RWPE1 (cell line): Measurements from ENCODE around the gene LBR.
"Not testable (repeated sequence)": the region's sequence is repeated elsewhere in the genome, so short reads cannot be mapped to it uniquely, and the experiment has no call there.

Experiments
- CTCF ChIA-PET: fragments of 350-600 bp; sonication (Branson Sonifier 250); formaldehyde crosslinking; extraction: SDS; loops from one replicate; lab custom pipeline; 2021; lab: Yijun Ruan, JAX
- POLR2A ChIA-PET: fragments of 400-600 bp; formaldehyde crosslinking; extraction: SDS; loops from one replicate; lab custom pipeline; 2020; ENCODE audit warnings: antibody characterized with exemption; ENCODE audit not compliant: low non-redundant PET; lab: Yijun Ruan, JAX
- DNase-seq: peaks from one replicate; pipeline ENCODE4 v3.0.0; 2012; ENCODE audit warnings: low spot score
- H3K27ac ChIP-seq: fragments of 450-650 bp; 2 replicates; pipeline ENCODE4 v1.5.1; 2017
- CTCF ChIP-seq: fragments of 450-650 bp; conservative IDR thresholded peaks from 2 replicates; pipeline ENCODE4 v1.5.1; 2017; ENCODE audit warnings: low read depth, mild to moderate bottlenecking

Gene LBR

GRCh38 chr1:225474439-225474985 lies 46.7 kb upstream of the LBR start:
- ChIA-PET CTCF (interaction anchor here (0.5 to 2.4 kb wide), 93 partner anchors 8 to 728 kb away, joined by 3 to 38 read pairs (median 4); partner anchors contain the start of genes ENAH, LBR, PYCR2 and SRP9), POLR2A (no interaction called here)
- H3K27ac ChIP-seq, result no peak overlapping the region
- DNase-seq, result no peak
- no peak for TF ChIP-seq CTCF

- POLR2A ChIA-PET, DNase-seq: not testable (repeated sequence)
Observed at GRCh38 chr1:225473676-225474438, 46.0 kb upstream of the LBR start.

GRCh38 chr1:225473266-225473665 lies 45.4 kb upstream of the LBR start:
- CTCF ChIA-PET, result interaction anchor here (0.6 to 1.3 kb wide), 5 partner anchors 9 to 514 kb away, joined by 3 to 6 read pairs (median 4); partner anchors contain the start of gene SRP9
- H3K27ac ChIP-seq, DNase-seq, POLR2A ChIA-PET: not testable (repeated sequence)

More at GRCh38 chr1:225473676-225474438, 46.0 kb upstream of the LBR start:
- not testable (repeated sequence) for H3K27ac ChIP-seq
- CTCF ChIA-PET, result interaction anchor here (0.6 to 2.4 kb wide), 31 partner anchors 10 to 859 kb away, joined by 3 to 38 read pairs (median 5); partner anchors contain the start of genes LBR, PYCR2 and SRP9

GRCh38 chr1:225471453-225472301 lies 43.8 kb upstream of the LBR start:
- DNase-seq, result no peak
- no peak for TF ChIP-seq CTCF
- ChIA-PET CTCF (interaction anchor here (0.5 to 2.0 kb wide), 6 partner anchors 9 to 374 kb away, joined by 3 to 7 read pairs (median 3); no protein-coding TSS in a partner anchor), POLR2A (interaction anchor here (0.5 to 0.6 kb wide), 2 partner anchors 47 to 307 kb away, joined by 3 read pairs; no protein-coding TSS in a partner anchor)
- H3K27ac ChIP-seq, result no peak overlapping the region

- ChIA-PET CTCF (interaction anchor here (1.2 to 2.0 kb wide), 2 partner anchors 10 kb away, joined by 3 to 7 read pairs; no protein-coding TSS in a partner anchor), POLR2A (interaction anchor here (0.5 kb wide), 2 partner anchors 307 to 1881 kb away, joined by 3 to 10 read pairs; no protein-coding TSS in a partner anchor)
- TF ChIP-seq CTCF, result no peak
- H3K27ac ChIP-seq, result no peak overlapping the region
- no peak for DNase-seq
Observed at GRCh38 chr1:225471109-225471452, 43.2 kb upstream of the LBR start.

GRCh38 chr1:225470211-225471108 lies 42.6 kb upstream of the LBR start:
- DNase-seq, result no peak
- TF ChIP-seq CTCF, result no peak
- ChIA-PET POLR2A (interaction anchor here (0.5 kb wide), 1 partner anchor 1882 kb away, joined by 10 read pairs; no protein-coding TSS in a partner anchor), CTCF (interaction anchor here (2.0 kb wide), 1 partner anchor 10 kb away, joined by 7 read pairs; no protein-coding TSS in a partner anchor)
- H3K27ac ChIP-seq, result no peak overlapping the region
